ENCODE data around the gene NFILZ.

The NFILZ gene

GRCh38 chr19:8610936-8611300 is 19.5 kb upstream of the NFILZ start:
- H3K4me3 ChIP-seq (ENCODE audit: control insufficient read depth, low read depth, low read length), result no peak overlapping the region
- TF ChIP-seq CTCF (IDR thresholded peaks at IDR 0.05; ENCODE audit: control insufficient read depth, insufficient read depth, low read depth, low read length, missing control alignments), result no peak
- no peak for DNase-seq (ENCODE audit: low read depth)

- TF ChIP-seq CTCF (IDR thresholded peaks at IDR 0.05; ENCODE audit: control insufficient read depth, insufficient read depth, low read depth, low read length, missing control alignments), result no peak
- no peak for DNase-seq (ENCODE audit: low read depth)
- H3K4me3 ChIP-seq (ENCODE audit: control insufficient read depth, low read depth, low read length), result no peak overlapping the region
Observed at GRCh38 chr19:8611391-8611876, 19.0 kb upstream of the NFILZ start.

GRCh38 chr19:8611877-8612806 is 18.3 kb upstream of the NFILZ start:
- no peak for TF ChIP-seq CTCF (IDR thresholded peaks at IDR 0.05; ENCODE audit: control insufficient read depth, insufficient read depth, low read depth, low read length, missing control alignments)
- no peak overlapping the region for H3K4me3 ChIP-seq (ENCODE audit: control insufficient read depth, low read depth, low read length)
- peak; percentile 56 for DNase-seq (ENCODE audit: low read depth)

DNA sequence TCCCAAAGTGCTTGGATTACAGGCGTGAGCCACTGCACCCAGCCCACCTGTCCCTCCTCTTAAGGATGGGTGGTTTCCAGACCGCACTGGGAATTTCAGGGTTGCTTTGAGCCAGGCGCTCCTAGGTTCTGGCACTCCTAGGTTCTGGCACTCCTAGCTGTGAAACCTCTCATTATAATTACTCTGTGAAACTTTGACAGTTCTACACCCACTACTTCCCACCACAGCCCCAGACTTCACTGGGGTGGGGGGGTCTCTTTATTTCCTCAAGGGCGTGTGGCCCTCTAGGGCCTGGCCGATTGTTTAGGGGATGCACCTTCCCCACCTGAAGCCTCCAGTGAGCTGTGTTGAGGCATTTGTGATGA is 17.6 kb upstream of the NFILZ start:
- DNase-seq (ENCODE audit: low read depth), result no peak
- TF ChIP-seq CTCF (IDR thresholded peaks at IDR 0.05; ENCODE audit: control insufficient read depth, insufficient read depth, low read depth, low read length, missing control alignments), result no peak
- H3K4me3 ChIP-seq (ENCODE audit: control insufficient read depth, low read depth, low read length), result no peak overlapping the region

- no peak for TF ChIP-seq CTCF (IDR thresholded peaks at IDR 0.05; ENCODE audit: control insufficient read depth, insufficient read depth, low read depth, low read length, missing control alignments)
- no peak for DNase-seq (ENCODE audit: low read depth)
- no peak overlapping the region for H3K4me3 ChIP-seq (ENCODE audit: control insufficient read depth, low read depth, low read length)
Observed at GRCh38 chr19:8614455-8614854, 16.0 kb upstream of the NFILZ start.

DNA sequence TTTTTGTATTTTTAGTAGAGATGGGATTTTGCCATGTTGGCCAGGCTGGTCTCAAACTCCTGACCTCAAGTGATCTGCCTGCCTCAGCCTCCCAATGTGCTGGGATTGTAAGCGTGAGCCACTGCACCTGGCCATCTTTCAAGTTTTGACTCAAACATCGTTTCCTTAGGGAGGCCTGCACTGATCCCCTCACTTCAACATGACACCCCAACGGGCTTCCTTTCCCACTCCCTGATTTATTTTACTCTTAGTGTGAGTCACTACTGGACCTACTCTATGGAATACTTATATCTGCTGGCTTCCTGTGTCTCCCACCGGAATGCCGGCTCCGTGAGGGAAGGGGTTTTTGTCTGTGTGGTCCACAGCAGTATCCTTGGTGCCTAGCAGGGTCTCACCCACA is 15.4 kb upstream of the NFILZ start:
- no peak for TF ChIP-seq CTCF (IDR thresholded peaks at IDR 0.05; ENCODE audit: control insufficient read depth, insufficient read depth, low read depth, low read length, missing control alignments)
- no peak for DNase-seq (ENCODE audit: low read depth)

More for the DNA sequence above, 15.4 kb upstream of the NFILZ start:
- no peak overlapping the region for H3K4me3 ChIP-seq (ENCODE audit: control insufficient read depth, low read depth, low read length)

Data from AG09309 (cell line).